Stimulated activated CD4-positive, alpha-beta T cell treated with anti-CD3 and anti-CD28 coated beads, Interleukin-2, amount 100 ng/mL, for 48 hours (primary cell): ENCODE results near the gene COL27A1.

Experiments used
- DNase-seq, 2 donors: peaks; one replicate each; pipeline ENCODE4 v3.0.0-alpha.2; 2020

The COL27A1 gene

GRCh38 chr9:114149765-114150340, 5.5 kb upstream of the COL27A1 start:
- DNase-seq, result no peak

GRCh38 chr9:114150608-114151007, 4.7 kb upstream of the COL27A1 start:
- no peak for DNase-seq

- DNase-seq, result no peak
These were observed 3.8 kb upstream of the COL27A1 start for GRCh38 chr9:114151426-114151956.

- no peak for DNase-seq
These were observed 1.4 kb upstream of the COL27A1 start for GRCh38 chr9:114153761-114154599.

- DNase-seq, result no peak
These were observed 686 bp upstream of the COL27A1 start for GRCh38 chr9:114154600-114155102.

GRCh38 chr9:114155995-114156656, 789 bp downstream of the COL27A1 start:
- no peak for DNase-seq

- no peak for DNase-seq
These were observed 1.5 kb downstream of the COL27A1 start for GRCh38 chr9:114156657-114157421.

- no peak for DNase-seq
These were observed 2.3 kb downstream of the COL27A1 start for GRCh38 chr9:114157516-114158176.

- no peak for DNase-seq
These were observed 3.3 kb downstream of the COL27A1 start for GRCh38 chr9:114158482-114159130.

- DNase-seq, result no peak
These were observed 4.4 kb downstream of the COL27A1 start for GRCh38 chr9:114159691-114160090.

GRCh38 chr9:114161513-114161912, 6.2 kb downstream of the COL27A1 start:
- DNase-seq, result no peak

GRCh38 chr9:114163517-114163951, 8.2 kb downstream of the COL27A1 start:
- DNase-seq, result no peak

- no peak for DNase-seq
These were observed 9.0 kb downstream of the COL27A1 start for GRCh38 chr9:114164191-114164794.

- DNase-seq, result no peak
These were observed 10.2 kb downstream of the COL27A1 start for GRCh38 chr9:114165407-114166102.

GRCh38 chr9:114166103-114166470, 10.8 kb downstream of the COL27A1 start:
- DNase-seq, result no peak

GRCh38 chr9:114166614-114167572, 11.6 kb downstream of the COL27A1 start:
- no peak for DNase-seq

GRCh38 chr9:114167591-114168091, 12.3 kb downstream of the COL27A1 start:
- DNase-seq, result no peak

- DNase-seq, result no peak
These were observed 13.1 kb downstream of the COL27A1 start for GRCh38 chr9:114168281-114169028.
